Astrocyte of the hippocampus (primary cell): ENCODE data around the gene THAP8.

Experiments used
- DNase-seq: peaks from one replicate; pipeline ENCODE4 v3.0.0; 2011; ENCODE audit warnings: low read depth, low spot score

THAP8 gene

DNA sequence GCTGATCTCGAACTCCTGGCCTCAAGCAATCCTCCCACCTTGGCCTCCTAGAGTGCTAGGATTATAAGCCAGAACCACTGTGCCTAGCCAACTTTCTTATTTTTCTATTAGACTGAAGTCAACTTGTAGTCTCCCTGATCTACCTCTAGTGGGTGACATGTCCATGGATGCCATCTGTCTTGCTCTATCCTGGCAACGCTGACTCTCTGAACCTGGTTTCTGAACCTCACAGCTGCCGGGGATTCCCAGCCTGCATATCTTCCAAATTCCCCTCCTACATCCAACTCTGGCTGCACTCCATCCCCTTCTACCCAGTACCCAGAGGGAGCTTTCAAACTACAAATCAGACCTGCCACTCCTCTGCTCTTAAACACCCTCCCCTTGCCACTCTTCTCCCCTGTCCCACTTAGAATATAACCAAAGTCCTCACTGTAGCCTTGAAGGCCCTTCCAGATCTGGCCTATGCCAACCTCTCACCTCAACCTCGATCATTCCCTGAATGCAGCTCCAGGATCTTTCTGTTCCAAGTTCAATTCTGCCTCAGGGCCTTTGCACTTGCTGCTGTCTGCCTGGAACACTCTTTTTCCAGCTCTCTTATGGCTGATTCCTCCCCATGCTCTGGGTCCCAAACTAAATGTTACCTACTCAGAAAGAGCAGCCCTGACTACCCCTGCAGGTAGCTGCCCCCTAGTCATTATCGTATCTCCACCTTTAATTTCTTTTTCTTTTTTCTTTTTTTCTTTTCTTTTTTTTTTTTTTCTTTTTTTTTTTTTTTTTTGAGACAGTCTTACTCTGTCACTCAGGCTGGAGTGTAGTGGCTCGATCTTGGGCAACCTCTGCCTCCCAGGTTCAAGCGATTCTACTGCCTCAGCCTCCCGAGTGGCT is 23.6 kb downstream of the THAP8 start:
- peak; percentile 20 for DNase-seq

DNA sequence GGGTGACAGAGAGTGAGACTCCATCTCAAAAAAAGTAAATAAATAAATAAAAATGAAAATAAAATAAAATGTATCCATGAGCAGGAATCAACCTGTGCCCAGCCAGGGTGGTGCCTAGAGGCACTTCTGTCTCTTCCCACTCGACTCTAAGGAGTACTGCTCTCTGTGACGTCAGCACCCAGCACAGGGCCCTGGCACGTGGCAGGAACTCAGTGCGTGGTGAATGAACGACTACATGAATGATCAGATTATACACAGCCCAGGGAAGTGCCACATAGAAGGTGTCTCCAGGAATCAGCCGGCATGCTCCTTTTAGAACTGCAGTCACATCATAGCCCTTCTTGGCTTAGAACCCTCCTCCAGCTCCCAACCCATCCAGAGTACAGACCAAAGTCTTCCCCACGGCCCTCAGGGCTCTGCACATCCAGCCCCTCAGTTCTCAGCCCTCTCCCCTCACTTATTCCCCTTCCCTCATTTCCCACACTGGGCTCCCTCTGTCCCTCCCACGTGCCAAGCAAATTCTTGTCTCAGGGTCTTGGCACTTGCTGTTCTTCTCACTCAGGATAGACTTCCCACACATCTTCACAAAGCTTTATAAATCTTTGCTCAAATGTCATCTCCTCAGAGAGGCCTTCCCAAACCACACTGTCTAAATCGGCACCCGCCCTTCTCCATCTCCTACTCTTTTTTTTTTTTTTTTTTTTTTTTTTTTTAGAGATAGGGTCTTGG is 25.6 kb downstream of the THAP8 start:
- DNase-seq = no peak

DNA sequence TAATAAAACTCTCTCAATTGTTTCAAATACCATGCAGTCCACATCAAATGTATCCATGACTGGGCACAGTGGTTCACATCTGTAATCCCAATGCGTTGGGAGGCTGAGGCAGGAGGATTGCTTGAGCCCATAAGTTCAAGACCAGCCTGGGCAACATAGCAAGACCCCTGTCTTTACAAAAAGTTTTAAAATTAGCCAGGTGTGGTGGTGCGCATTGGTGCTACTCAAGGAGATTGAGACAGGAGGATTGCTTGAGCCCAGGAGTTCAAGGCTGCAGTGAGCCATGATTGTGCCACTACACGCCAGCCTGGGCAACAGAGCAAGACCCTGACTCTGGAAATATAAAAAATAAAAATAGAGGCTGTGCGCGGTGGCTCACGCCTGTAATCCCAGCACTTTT is 26.4 kb downstream of the THAP8 start:
- DNase-seq = no peak

DNA sequence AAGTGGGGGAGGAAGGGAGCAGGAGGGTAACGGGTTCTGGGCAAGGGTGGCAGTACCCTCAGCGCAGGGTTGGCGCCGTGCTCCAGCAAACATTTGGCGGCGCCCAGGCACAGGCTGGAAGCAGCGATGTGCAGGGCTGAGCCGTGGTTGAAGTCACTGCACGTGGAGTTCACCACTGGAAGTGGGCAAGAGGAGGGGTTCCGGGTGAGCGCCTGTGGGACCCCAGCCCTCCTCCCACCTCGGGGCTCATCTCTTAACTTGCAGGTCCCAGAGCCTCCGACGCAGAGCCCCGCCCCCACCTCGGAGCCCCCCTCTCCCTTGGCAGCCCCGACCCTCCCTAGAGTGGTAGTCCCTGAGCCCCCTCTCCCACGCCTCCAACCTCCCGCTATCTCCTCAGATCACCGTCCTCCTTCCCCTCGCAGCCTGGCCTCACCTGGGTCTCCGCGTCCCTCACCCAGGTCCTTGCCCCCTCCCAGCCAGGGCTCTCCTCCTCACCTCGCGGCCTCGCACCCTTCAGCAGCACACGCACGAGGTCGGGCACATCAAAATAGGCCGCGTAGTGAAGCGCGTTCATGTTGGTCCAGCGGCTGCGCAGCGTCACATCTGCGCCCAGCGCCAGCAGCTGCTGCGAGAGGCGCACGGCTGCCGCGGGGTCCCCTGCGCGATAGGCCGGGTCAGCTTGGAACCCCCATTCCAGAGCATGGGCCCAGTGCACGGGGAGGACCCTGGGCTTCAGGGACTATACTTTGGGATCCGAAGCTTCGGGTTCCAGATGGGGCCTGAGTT is 27.8 kb downstream of the THAP8 start:
- DNase-seq = no peak

DNA sequence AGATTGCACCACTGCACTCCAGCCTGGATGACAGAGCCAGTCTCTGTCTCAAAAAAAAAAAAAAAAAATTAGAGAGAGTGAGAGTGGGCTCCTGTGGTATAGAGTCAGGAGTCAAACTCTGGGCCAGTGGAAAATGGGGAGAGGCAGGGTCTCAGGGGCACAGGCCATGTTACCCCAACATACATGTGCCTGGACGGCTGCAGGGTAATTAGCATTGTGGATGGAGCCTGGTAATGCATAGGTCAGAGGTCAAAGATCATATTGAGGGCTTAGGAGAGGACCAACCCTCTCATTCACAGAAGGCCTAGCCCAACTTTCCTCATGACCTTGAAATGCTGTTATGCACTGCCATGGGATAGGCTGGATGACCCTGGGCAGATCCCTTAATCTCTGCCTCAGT is 28.5 kb downstream of the THAP8 start:
- DNase-seq = no peak

DNA sequence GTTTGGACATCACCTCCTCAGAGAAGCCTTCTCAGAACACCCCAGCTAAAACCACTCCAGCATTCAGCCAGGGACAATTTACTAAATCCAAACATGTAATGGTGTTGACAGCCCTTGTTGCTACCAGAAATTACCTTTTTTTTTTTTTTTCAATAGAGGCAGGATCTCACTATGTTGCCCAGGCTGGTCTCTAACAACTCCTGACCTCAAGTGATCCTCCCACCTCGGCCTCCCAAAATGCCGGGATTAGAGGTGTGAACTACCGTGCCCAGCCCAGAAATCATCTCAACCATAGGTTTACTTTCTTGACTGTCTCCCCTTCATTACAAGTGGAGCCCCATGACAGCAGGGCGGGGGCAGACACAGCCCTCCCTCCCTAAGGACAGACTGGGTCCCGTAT is 30.7 kb downstream of the THAP8 start:
- DNase-seq = no peak

DNA sequence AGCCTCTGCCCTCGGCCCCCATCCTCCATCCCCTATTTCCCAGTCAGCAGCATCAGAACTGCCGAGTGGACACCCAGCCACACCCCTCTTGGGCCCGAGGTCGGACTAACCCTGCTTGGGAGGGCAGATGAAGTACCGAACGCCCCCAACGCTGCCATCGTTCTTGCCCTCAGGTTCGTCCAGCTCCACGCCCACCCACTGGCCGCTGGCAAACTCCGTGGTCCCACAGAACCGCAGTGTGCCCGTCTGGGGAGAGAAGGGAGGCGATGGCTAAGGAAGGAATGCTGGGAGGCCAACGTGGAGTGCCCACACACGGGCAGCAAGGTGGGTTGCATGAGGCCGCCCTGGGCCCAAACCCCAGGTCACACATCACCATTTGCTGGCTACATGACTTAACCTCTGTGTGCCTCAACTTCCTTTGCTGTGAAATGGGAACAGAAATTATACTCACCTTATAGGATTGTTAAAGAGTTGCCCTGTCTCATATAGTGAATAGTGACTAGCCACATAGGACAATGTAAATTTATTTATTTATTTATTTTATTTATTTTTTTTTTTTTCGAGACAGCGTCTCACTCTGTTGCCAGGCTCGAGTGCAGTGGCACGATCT is 34.9 kb downstream of the THAP8 start:
- DNase-seq = no peak

DNA sequence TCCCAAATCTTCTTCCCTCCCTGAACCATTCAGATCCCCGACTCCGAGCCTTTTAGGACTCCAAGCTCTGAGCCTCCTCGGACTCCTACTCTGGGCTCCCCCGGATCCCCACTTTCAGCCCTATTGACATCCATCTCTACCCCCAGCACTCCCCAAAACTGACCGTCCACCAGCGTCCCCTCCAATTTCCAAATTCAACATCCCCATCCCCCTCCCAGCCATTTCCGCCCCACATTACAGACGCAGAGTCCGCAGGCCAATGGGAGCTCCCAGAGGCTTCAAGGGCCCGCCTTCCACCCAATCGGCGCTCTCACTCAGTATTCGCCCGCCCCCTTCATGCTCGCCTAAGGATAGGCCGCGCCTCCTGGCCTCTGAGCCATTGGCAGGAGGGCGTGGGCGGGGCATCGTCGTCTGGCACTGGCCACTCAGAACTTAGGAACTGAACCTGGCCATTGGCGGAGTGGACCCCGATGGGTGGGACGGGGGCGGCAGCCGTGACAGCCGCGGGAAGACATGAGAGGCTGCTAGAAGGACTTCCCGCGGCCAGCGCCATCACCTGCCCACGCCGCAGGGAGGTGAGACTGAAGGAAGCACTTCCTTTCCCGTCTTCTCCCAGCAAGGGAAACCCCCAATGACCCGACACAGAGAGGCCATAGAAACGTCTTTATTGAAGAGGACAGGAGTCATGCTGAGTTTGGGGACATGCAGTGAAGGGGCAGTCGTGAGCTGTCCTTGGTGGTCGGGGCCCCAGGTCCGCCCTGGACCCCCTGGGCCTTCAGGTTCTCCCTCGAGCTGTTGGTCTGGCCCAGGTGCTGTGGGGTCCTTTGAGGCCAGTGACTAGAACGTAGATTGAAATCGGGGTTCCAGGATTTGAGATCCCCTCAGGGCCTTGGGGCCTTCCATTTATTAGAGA is 39.8 kb downstream of the THAP8 start, which contains the start of gene ALKBH6:
Gene ALKBH6 (minus strand): TSS at position 202 of the 913 bp plus-strand sequence. CDS start 816 bp downstream, outside the sequence.
- peak; percentile 100 for DNase-seq

DNA sequence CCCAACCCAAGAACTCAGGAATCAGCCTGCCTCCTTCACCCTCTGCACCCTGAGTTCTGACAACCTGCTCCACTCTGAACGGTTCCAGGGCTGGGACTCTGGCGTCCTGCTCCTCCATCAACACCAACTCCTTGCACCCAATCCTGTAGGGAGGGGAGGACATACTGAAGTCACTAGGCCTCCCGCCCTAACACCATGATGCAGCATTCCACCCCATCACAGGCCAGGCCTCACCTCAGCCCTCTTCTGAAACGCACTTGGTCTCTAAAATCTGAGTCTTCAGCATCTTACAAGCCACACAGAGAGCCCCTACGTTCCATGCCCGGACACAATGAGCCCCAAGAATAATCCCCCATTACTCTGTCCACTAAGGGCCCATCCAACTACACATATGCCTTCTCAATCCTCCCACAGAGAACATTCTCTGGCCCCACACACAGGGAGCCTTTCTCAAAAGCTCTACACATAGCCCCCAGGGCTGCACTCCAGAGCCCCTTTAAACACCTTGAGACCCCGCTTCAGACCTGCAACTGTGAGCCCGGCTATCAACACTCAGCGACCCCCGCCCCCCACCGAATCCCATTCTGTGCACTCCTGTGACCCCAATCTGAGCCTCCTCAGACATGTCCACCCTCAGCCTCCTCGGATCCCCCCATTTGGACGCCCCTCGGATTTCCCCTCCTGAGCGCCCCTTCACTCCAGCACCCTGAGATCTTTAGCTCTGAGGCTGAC is 40.6 kb downstream of the THAP8 start:
- no peak for DNase-seq

DNA sequence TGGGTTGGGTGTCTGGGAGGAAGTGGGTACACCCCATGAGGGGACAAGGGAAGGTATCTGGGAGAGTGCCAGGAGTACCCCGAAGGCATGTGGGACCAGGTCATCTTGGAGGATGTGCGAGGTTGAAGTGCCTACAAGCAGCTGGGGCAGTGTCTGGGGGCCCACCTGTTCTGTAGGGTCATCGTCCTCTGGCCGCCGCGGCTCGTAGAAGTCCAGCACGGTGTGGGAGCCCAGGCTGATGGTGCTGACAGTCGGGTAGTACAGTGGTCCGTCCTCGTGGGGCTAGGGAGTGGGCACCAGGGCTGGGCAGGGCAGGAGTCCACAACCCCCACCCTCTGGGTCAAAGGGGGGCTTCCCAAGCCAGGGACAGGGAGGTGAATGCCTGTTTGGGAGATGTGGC is 43.7 kb downstream of the THAP8 start:
- DNase-seq = no peak

DNA sequence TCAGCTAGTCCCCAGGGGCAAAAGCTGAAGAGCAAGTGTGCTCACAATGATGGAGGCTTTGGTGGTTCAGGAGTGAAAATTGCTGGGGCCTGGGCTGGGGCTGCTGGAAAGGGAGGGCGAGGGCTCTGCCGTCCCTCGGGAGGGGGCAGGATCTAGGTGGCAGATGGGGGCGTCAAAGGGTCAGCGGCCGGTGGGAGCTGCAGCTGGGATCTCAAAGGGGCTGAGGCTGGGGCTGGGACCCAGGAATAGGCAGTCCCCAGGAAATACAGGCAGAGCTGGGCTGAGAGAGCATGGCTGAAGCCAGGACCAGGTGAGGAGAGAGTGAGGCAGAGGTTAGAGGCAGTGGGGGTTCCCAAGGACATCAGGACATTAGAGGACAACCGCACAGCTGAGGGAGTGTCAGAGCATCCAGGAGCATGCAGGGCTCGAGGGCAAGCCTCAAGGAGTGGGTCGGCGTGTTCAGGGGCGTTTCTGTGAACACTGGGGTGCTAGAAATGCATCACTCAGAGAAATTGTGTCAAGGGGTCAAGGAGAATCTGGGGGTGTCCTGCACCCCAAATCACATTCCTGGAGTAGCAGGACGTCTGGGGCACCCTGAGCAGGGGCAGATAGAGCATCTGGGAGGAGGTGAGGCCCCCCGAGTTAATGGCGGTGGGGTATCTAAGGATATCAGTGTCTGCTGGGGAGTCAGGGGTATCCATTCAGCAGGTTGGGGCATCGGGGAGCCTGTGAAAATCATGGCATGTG is 44.3 kb downstream of the THAP8 start:
- DNase-seq = no peak

DNA sequence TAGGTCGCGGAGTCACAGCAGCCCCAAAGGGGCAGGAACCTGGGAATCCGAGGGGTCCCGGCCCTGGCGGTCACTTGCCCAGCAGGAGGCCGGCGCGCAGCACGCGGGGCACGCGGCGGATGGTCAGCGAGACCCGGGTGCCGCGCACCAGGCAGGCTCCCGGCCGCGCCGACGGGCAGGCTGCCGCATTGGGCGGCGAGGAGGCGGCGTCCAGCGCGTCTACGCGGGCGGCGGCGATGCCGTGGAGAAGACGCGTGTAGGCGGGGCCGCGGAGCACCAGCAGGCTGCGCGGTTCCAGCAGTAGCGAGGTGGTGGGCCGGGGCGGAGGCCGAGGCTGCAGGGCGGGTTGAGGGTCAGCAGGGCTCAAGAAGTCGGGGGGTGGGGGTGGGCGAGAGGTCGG is 44.9 kb downstream of the THAP8 start:
- peak; percentile 83 for DNase-seq

DNA sequence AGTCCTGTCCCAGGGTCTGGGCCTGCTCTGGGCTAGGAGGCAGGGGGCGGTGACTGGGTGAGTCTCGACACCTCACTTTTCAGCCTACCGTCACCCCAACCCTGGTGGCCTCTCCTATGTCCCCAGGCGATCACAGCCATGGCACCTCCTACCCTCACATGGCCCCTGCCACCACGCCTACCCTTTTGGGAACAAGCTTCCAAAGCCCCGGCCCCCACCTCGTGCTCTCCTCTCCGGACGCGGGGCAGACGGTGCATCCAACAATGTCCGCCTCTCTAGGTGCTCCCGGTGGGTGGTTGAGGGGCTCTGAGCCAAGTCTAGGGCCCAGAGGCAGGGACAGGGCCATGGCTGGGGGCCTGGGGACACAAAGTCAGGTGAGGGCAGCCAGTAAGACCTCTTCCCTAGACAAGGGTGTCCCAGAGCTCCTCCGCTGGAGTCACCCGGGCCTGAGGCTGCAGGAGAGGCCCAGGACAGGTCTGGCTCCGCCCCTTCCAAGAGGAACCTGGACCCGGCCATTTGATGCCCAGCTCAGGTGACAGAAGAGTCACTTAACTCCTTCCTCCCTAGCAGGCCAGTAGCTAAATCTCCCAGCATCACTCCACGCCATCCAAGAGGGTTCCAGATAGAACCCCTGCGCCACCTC is 45.6 kb downstream of the THAP8 start, which contains the start of gene SYNE4:
Gene SYNE4 (minus strand): TSS at position 478 of the 643 bp plus-strand sequence. CDS start 132 bp downstream, at position 346.
- DNase-seq = no peak

DNA sequence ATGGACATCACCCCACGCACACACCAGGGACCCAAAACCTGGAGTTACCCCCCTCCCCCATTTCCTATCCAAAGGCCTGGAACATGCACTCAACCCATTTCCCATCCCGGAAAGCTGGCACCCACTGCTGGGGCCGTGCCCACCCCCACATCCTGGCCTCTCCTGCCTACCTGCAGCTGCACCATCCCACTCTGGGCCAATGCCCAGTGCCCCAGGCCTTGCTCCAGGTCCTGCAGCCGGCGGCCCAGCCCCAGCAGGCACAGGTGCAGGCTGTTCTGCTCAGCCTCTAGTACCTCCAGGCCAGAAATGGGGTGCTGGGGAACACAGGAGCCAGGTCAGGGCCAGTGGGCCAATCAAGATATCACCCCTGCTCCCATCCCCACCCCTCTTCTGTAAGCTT is 47.1 kb downstream of the THAP8 start:
- no peak for DNase-seq

DNA sequence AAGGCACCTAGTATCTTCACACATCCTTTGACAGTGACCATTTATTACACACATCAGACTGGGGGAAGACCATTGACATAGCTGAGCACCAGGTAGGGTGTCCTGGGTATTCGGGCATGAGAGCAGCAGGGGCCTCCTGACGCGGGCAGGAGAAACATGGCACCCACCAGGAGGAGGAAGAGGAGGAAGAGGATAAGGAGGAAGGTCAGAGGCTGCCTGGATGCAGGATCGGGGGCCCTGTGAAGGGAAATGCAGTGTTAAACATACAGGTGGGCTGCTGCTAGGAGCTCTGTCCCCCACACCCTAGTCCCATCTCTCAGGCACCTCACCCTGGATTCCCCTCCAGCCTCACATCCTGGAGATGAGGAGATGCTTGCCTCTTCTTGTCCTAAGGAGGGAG is 50.8 kb downstream of the THAP8 start:
- DNase-seq = no peak

DNA sequence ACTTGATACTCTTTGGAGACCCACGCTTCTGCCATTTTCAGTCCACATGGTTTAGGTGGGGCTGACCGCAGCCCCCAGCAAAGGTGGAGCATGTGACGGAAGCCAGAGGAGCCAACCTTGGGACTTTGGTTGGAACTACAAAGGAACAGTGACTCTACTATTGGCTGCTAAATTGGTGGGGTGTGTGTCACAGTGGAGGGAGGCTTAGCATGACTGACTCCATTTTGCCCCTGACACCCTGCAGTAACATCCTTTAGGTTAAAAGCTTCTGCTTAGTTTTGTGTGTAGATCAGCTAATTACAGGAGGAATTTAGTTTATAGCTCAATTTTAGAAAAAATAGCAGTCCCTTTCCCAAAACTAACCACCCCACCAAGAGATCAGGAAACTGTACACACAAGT is 52.5 kb downstream of the THAP8 start:
- no peak for DNase-seq

DNA sequence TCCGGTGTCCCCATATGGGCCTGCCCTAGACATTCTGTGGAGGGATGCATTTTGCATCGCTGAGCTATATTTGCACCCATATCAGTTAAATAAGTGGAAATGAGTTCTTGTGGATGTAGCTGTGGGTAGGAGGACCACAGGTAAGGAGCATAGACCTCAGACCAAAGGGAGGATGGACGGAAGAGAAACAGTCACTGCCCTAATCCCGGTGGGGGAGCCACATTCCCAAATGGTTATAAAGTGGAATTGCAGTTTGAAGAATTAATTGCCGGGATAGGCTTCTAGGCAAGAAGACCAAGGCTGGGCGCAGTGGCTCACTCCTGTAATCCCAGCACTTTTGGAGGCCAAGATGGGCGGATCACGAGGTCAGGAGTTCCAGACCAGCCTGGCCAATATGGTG is 57.3 kb downstream of the THAP8 start:
- no peak for DNase-seq
